Measurements from ENCODE around the gene MBOAT2.

DNA sequence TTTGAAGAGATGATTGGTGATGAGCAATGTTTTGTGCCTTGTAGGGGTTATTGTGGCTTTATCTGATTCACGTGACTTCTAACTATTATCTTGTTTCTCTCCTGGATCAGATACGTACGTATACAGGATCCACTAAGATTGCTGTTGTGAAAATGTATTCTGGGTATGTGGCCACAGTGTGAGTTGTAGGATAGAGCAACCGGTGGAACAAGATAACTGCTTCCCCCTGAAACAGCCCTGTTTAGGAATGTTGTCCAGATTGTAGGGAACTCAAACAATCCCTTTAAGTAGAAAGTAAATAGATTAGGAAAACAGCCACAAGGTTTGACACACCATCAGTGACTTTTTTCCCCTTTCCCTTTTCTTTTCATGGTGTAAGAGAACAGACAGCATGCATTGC is 22.3 kb upstream of the MBOAT2 start:
- TF ChIP-seq EZH2phosphoT487 (IDR thresholded peaks at IDR 0.05; ENCODE audit: insufficient read depth, low read depth) (no peak), EZH2 (IDR thresholded peaks at IDR 0.05; ENCODE audit: insufficient read depth, poor library complexity, severe bottlenecking) (no peak)
